ACC112 (cell line): ENCODE results near the gene R3HDM4.

ENCODE experiments used
- H2AFZ ChIP-seq: fragments of 200-600 bp; sonication (generic); one replicate; pipeline ENCODE4 v1.6.0; 2017; ENCODE audit warnings: antibody characterized with exemption, low read length; ENCODE audit not compliant: unreplicated experiment
- H3K27ac ChIP-seq: fragments of 200-600 bp; sonication (generic); 2 replicates; pipeline ENCODE4 v1.5.1; 2014; ENCODE audit warnings: low read depth, mild to moderate bottlenecking, antibody characterized with exemption, low read length, moderate library complexity
- H3K27me3 ChIP-seq: fragments of 200-600 bp; sonication (generic); 2 replicates; pipeline ENCODE4 v1.6.1; 2014; ENCODE audit warnings: mild to moderate bottlenecking, antibody characterized with exemption, low read length, moderate library complexity, mixed read lengths; ENCODE audit not compliant: insufficient read depth
- H3K36me3 ChIP-seq: fragments of 200-600 bp; sonication (generic); 2 replicates; pipeline ENCODE4 v1.6.1; 2016; ENCODE audit warnings: mild to moderate bottlenecking, antibody characterized with exemption, low read length, moderate library complexity, mixed read lengths; ENCODE audit not compliant: insufficient read depth
- H3K4me1 ChIP-seq: fragments of 200-600 bp; sonication (generic); one replicate; pipeline ENCODE4 v1.6.1; 2016; ENCODE audit warnings: low read length, mixed read lengths; ENCODE audit not compliant: insufficient read depth, unreplicated experiment, control insufficient read depth
- H3K4me3 ChIP-seq: fragments of 200-600 bp; sonication (generic); 2 replicates; pipeline ENCODE4 v1.5.1; 2014; ENCODE audit warnings: mild to moderate bottlenecking, low read depth, low read length
- H3K79me2 ChIP-seq: fragments of 200-600 bp; sonication (generic); one replicate; pipeline ENCODE4 v1.6.0; 2016; ENCODE audit warnings: low read length; ENCODE audit not compliant: control insufficient read depth, unreplicated experiment, insufficient read depth

Gene R3HDM4

GRCh38 chr19:918481-919198 lies 5.6 kb upstream of the R3HDM4 start:
- Histone ChIP-seq H3K79me2 (no peaks in the 10 kb centered on the region), H3K36me3 (no peaks in the 10 kb centered on the region), H3K27ac (no peak overlapping the region), H3K27me3 (peaks cover 35% of the 10 kb centered on the region), H3K4me1 (peaks cover 5% of the 10 kb centered on the region), H2AFZ (no peak overlapping the region), H3K4me3 (no peak overlapping the region)

DNA sequence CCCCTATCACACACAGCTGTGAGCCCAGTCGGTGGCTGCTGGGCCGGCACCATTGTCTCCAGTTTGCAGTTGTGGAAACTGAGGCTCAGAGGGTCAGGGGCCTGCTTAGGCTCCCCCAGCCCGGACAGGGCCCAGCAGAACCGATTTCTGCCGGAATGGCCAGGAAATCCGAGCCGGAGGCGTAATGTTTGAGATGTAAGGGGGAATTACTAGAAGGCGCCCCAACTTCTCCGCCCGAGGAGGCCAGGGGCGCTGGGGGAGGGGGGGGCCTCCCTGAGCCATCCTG lies 5.1 kb upstream of the R3HDM4 start:
- no peak overlapping the region for H2AFZ ChIP-seq
- no peaks in the 10 kb centered on the region for H3K79me2 ChIP-seq
- peaks cover 5% of the 10 kb centered on the region for H3K4me1 ChIP-seq
- no peak overlapping the region for H3K27ac ChIP-seq
- no peaks in the 10 kb centered on the region for H3K36me3 ChIP-seq
- 0 out of 2 replicates have a peak overlapping the region, but pooled peaks have one; percentile 45 for H3K4me3 ChIP-seq
- H3K27me3 ChIP-seq = peaks cover 35% of the 10 kb centered on the region

GRCh38 chr19:917323-918151 lies 4.5 kb upstream of the R3HDM4 start, which contains the start of gene KISS1R:
Gene KISS1R (plus strand): TSS chr19:917333. CDS start chr19:917503, 170 bp downstream.
- Histone ChIP-seq H3K4me1 (peaks cover 5% of the 10 kb centered on the region), H3K27ac (no peak within 1 kb of the TSS), H2AFZ (no peak within 1 kb of the TSS), H3K79me2 (no peaks in the 10 kb centered on the region), H3K27me3 (peaks cover 35% of the 10 kb centered on the region), H3K36me3 (no peaks in the 10 kb centered on the region), H3K4me3 (peak within 1 kb of the TSS; percentile 45; the same call in 1 of the 2 replicates)

GRCh38 chr19:916645-917322 lies 3.8 kb upstream of the R3HDM4 start:
- Histone ChIP-seq H3K4me1 (peaks cover 5% of the 10 kb centered on the region), H3K36me3 (no peaks in the 10 kb centered on the region), H3K79me2 (no peaks in the 10 kb centered on the region), H3K27ac (no peak overlapping the region), H3K27me3 (peaks cover 35% of the 10 kb centered on the region), H3K4me3 (no peak overlapping the region), H2AFZ (no peak overlapping the region)

DNA sequence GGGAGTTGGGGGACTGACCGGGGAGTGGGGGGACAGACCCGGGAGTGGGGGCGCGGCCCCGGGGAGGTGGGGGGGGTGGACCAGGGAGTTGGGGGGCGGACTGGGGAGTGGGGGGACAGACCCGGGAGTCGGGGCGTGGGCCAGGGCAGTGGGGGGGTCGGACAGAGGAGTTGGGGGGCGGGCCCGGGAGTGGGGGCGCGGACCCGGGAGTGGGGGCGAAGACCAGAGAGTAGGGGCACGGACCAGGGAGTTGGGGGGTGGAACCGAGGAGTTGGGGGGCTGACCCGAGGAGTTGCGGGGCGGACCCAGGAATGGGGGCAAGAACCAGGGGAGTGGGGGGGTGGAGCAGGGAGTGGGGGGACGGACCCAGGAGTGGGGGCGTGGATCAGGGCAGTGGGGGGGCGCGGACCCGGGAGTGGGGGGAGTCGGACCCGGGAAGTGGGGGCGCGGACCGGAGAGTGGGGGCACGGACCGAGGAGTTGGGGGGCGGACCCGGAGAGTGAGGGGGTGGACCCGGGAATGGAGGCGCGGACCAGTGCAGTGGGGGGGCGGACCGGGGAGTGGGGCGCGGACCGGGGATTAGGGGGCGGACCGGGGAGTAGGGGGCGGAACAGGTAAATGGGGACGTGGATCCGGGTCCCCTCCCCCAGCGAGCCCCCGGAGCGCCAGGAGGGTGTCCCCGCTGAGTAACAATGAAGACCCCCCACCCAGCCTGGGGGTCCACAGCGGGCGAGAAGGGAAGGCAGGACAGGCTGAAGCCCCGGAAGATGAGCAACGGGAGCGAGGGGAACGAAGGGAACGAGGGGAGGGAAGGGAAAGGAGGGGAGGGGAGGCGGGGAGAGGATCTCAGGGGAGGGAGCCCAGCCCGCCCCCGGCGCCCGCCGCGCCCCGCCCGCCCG lies 589 bp downstream of the R3HDM4 start:
- Histone ChIP-seq H3K79me2 (peaks cover 5% of the 10 kb centered on the region), H3K36me3 (no peaks in the 10 kb centered on the region), H2AFZ (no peak overlapping the region), H3K27me3 (peaks cover 6% of the 10 kb centered on the region), H3K4me3 (peak overlapping the region; percentile 89), H3K4me1 (no peaks in the 10 kb centered on the region), H3K27ac (no peak overlapping the region)

DNA sequence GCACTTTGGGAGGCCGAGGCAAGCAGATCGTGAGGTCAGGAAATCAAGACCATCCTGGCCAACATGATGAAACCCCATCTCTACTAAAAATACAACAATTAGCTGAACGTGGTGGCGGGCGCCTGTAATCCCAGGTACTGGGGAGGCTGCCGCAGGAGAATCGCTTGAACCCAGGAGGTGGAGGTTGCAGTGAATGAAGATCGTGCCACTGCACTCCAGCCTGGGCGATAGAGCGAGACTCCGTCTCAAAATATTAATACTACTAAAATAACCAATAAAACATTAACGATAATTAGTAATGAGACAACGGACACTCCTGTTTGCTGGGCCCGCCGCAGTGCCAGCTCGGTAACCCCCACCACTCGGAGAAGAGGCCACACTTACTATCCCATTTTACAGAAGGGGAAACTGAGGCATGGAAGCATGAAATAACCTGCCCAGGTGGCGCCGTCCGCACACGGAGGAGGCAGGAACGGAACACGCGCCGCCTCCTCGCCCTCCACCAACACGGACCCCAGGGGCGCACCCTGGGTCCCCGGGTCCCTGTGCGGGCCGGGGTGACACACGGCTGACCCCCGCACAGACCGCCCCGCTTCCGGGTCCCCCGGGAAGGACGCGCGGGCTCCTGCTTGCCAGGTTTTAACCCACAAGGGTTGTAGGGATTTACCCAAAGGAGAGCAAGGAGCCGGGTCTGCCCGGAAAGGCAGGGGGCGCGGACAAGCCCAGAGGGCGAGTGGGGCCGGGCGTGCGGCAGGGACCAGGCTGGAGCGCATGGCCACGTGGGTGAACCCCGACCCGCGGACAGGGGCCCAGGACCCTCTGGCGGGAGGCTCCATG lies 1.6 kb downstream of the R3HDM4 start:
- Histone ChIP-seq H3K4me1 (no peaks in the 10 kb centered on the region), H3K27ac (no peak overlapping the region), H3K79me2 (peaks cover 5% of the 10 kb centered on the region), H3K4me3 (no peak overlapping the region), H3K36me3 (no peaks in the 10 kb centered on the region), H2AFZ (no peak overlapping the region), H3K27me3 (no peaks in the 10 kb centered on the region)

DNA sequence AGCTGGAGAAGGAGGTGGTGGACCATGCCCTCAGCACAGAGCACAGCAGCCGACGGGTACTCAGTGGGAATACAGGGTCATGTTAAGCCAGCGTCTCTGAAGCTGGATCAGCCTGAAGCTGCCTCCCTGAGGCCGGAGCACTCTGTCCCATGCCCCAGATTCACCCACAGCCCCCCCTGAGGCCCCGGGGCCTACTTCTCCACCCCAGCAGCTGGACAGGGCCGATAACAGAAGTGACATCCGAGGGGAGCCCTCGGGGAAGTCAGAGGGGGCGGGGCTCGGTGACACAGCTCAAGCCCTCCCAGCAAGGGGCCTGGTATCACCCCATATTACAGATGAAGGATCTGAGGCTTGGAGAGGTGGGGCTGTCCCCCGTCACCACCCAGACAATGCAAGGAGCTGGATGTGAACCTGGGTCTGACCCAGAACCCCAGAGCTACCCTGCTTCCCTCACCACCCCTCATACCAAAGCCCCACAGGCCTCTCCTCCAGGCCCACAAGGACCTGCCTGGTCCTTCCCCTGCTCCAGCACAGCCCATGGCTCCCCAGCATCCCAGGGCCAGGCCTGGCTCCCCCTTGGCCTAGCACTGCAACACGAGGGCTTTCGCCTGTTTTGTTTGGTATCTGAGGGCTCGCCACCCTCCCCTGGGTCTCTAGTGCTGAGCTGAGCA lies 5.7 kb downstream of the R3HDM4 start:
- no peaks in the 10 kb centered on the region for H3K27me3 ChIP-seq
- H3K79me2 ChIP-seq = peaks cover 5% of the 10 kb centered on the region
- H2AFZ ChIP-seq = no peak overlapping the region
- H3K4me1 ChIP-seq = no peaks in the 10 kb centered on the region
- no peaks in the 10 kb centered on the region for H3K36me3 ChIP-seq
- no peak overlapping the region for H3K4me3 ChIP-seq
- no peak overlapping the region for H3K27ac ChIP-seq

DNA sequence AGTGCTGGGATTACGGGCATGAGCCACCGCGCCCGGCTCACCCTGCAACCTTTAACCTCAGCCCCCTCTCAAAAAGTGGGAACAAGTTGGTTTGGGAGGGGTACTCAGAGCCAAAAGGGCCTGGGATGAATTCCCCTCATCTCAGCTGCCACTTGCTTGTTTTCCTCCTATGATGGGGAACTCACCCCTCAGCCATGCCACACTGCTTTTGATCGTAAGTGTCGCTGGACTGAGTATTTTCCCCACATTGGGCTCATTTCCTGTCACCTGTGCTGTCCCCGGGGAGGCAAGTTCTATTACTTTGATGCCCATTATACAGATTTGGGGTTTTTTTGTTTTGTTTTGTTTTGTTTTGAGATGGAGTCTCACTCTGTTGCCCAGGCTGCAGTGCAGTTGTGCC lies 6.5 kb downstream of the R3HDM4 start:
- no peaks in the 10 kb centered on the region for H3K36me3 ChIP-seq
- H2AFZ ChIP-seq = no peak overlapping the region
- H3K79me2 ChIP-seq = peaks cover 3% of the 10 kb centered on the region
- no peaks in the 10 kb centered on the region for H3K4me1 ChIP-seq
- H3K27me3 ChIP-seq = no peaks in the 10 kb centered on the region
- H3K27ac ChIP-seq = no peak overlapping the region
- no peak overlapping the region for H3K4me3 ChIP-seq

GRCh38 chr19:904545-904944 lies 8.5 kb downstream of the R3HDM4 start:
- Histone ChIP-seq H3K36me3 (no peaks in the 10 kb centered on the region), H2AFZ (no peak overlapping the region), H3K79me2 (no peaks in the 10 kb centered on the region), H3K27me3 (no peaks in the 10 kb centered on the region), H3K27ac (no peak overlapping the region), H3K4me1 (no peaks in the 10 kb centered on the region), H3K4me3 (no peak overlapping the region)
